Trophoblast cell (in vitro differentiated cells and primary cell): ENCODE results near the gene WDR90. TPM values are rescaled to one million over a fixed set of nuclear protein-coding genes. Genes with fewer than 3 reads are reported as not detected.

Experiments used
- DNase-seq, 2 donors: peaks; one replicate each; pipeline ENCODE4 v3.0.0-alpha.2; 2016
- H2AFZ ChIP-seq: 2 replicates; pipeline ENCODE4 v1.6.1; 2013; ENCODE audit warnings: low read length, moderate library complexity, mild to moderate bottlenecking; ENCODE audit not compliant: insufficient read depth, poor library complexity
- H2AK5ac ChIP-seq: 2 replicates; pipeline ENCODE4 v1.6.1; 2013; ENCODE audit warnings: mild to moderate bottlenecking, low read length
- H2BK120ac ChIP-seq: 2 replicates; pipeline ENCODE4 v1.6.1; 2013; ENCODE audit warnings: low read length, mild to moderate bottlenecking, moderate library complexity; ENCODE audit not compliant: insufficient read depth, poor library complexity
- H2BK12ac ChIP-seq: 2 replicates; pipeline ENCODE4 v1.6.1; 2013; ENCODE audit warnings: mild to moderate bottlenecking, low read length, moderate library complexity
- H2BK5ac ChIP-seq: 2 replicates; pipeline ENCODE4 v1.6.1; 2013; ENCODE audit warnings: low read length, low read depth, moderate library complexity, mild to moderate bottlenecking; ENCODE audit not compliant: poor library complexity
- H3K14ac ChIP-seq: 2 replicates; pipeline ENCODE4 v1.6.1; 2013; ENCODE audit warnings: mild to moderate bottlenecking, low read length
- H3K18ac ChIP-seq: 2 replicates; pipeline ENCODE4 v1.6.1; 2013; ENCODE audit warnings: mild to moderate bottlenecking, low read length
- H3K23ac ChIP-seq: 2 replicates; pipeline ENCODE4 v1.6.1; 2013; ENCODE audit warnings: low read length
- H3K27ac ChIP-seq: 2 replicates; pipeline ENCODE4 v1.5.1; 2013; ENCODE audit warnings: low read depth, mild to moderate bottlenecking, inconsistent platforms, low read length, moderate library complexity
- H3K27me3 ChIP-seq: 2 replicates; pipeline ENCODE4 v1.6.1; 2013; ENCODE audit warnings: inconsistent platforms, mild to moderate bottlenecking, low read length, moderate library complexity; ENCODE audit not compliant: insufficient read depth
- H3K36me3 ChIP-seq, 2 experiments: 1 replicate in 1 of 2; 2 replicates in 1 of 2; pipeline ENCODE4 v1.6.1; 2013; ENCODE audit warnings: low read length in 2 of 2, mild to moderate bottlenecking in 2 of 2, moderate library complexity in 1 of 2; ENCODE audit not compliant: insufficient read depth in 2 of 2, control insufficient read depth in 1 of 2
- H3K4ac ChIP-seq: 2 replicates; pipeline ENCODE4 v1.6.1; 2013; ENCODE audit warnings: low read depth, mild to moderate bottlenecking, low read length, moderate library complexity
- H3K4me1 ChIP-seq, 2 experiments: 1 replicate in 1 of 2; 2 replicates in 1 of 2; pipeline ENCODE4 v1.6.1; 2013; ENCODE audit warnings: low read length in 2 of 2, mild to moderate bottlenecking in 2 of 2, moderate library complexity in 1 of 2; ENCODE audit not compliant: insufficient read depth in 2 of 2, control insufficient read depth in 1 of 2
- H3K4me2 ChIP-seq: 2 replicates; pipeline ENCODE4 v1.6.1; 2013; ENCODE audit warnings: inconsistent platforms, mild to moderate bottlenecking, low read length, moderate library complexity
- H3K4me3 ChIP-seq: 2 replicates; pipeline ENCODE4 v1.5.1; 2013; ENCODE audit warnings: mild to moderate bottlenecking, low read depth, low read length, inconsistent platforms
- H3K79me1 ChIP-seq: one replicate; pipeline ENCODE4 v1.6.1; 2013; ENCODE audit warnings: low read length
- H3K79me2 ChIP-seq: 2 replicates; pipeline ENCODE4 v1.6.1; 2013; ENCODE audit warnings: low read length, mild to moderate bottlenecking; ENCODE audit not compliant: control insufficient read depth, insufficient read depth, poor library complexity
- H3K9ac ChIP-seq: 2 replicates; pipeline ENCODE4 v1.6.1; 2013; ENCODE audit warnings: mild to moderate bottlenecking, low read length
- H3K9me3 ChIP-seq: 2 replicates; pipeline ENCODE4 v1.6.1; 2013; ENCODE audit warnings: low read depth, mild to moderate bottlenecking, control low read depth, inconsistent platforms, low read length; ENCODE audit not compliant: insufficient read depth
- H4K12ac ChIP-seq: 2 replicates; pipeline ENCODE4 v1.6.1; 2013; ENCODE audit warnings: low read depth, mild to moderate bottlenecking, low read length, moderate library complexity
- H4K8ac ChIP-seq: 2 replicates; pipeline ENCODE4 v1.6.1; 2013; ENCODE audit warnings: low read depth, mild to moderate bottlenecking, low read length, moderate library complexity
- H4K91ac ChIP-seq: one replicate; pipeline ENCODE4 v1.6.1; 2013; ENCODE audit warnings: low read depth, mild to moderate bottlenecking, low read length, moderate library complexity
- WGBS: extraction: QIAGEN DNeasy Blood & Tissue Kit; methylation state at CpG from one replicate; pipeline ENCODE4 v1.1.7; 2013; ENCODE audit warnings: missing lambda C conversion rate; ENCODE audit not compliant: insufficient read length, insufficient coverage; ENCODE audit errors: extremely low coverage; 5-methylcytosine and 5-hydroxymethylcytosine counted together
- polyA plus RNA-seq: library from polyadenylated mRNA; stranded (reverse); fragments of 200-250 nt; gene quantifications from 2 replicates; pipeline ENCODE4 v1.2.3, GENCODE V29; 2013

Gene WDR90
- 12.2 and 12.5 TPM in 2 replicates for polyA plus RNA-seq

DNA sequence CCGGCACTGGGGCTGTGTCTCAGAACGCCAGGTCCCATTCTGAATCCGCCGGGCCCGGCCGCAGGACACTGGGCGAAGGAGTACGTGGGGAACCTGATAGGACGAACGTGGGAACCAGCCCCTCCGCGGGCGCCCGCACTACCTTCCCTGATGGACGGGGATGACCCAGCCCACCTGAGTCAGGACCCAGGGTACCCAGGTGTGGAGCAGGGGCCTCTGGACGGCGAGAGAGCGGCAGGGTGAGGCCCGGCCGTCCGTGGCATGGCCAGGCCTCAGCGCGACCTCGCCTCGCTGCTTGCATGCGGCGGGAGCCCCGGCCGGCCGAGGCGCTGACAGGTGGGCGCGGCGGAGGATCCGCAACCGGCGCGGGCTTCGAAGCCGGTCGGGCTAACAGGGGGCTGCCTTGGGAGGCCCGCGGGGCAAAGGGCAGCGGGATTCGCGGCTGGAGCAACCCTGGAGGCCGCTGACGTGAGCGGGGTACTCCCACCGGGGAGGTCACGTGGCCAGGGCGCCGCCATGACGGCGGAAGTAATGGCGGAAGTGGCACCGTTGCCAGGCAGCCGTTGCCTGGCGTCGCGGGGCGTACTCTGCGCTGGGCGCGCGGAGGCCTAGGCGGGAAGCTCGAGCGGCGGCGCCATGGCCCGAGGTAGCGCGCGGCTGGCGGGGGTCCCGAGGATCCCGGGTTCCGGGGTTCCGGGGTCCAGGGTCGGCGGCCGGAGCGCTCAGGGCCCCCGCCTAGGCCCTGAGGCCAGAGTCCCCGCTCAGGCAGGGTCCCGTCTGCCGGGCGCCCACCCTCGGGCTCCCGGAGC, at the start of gene WDR90:
TSS of gene WDR90 (plus strand) at position 585 of the 809 bp plus-strand sequence. CDS start at position 637, 52 bp downstream.
- no peaks in the 10 kb centered on the region for H3K9me3 ChIP-seq
- peak; percentile 88 to 94 for DNase-seq
- H2BK12ac ChIP-seq: no peak within 1 kb of the TSS
- peak within 1 kb of the TSS; percentile 37 for H2BK5ac ChIP-seq
- H4K12ac ChIP-seq: peak within 1 kb of the TSS; percentile 68
- peak within 1 kb of the TSS; percentile 37 for H2AFZ ChIP-seq
- H3K4ac ChIP-seq: peak within 1 kb of the TSS; percentile 31
- peaks cover 11% of the 10 kb centered on the region for H3K79me1 ChIP-seq
- H3K36me3 ChIP-seq: peaks cover 10 to 20% of the 10 kb centered on the region in 2 experiments
- peak within 1 kb of the TSS; percentile 95 for H3K4me2 ChIP-seq
- peak within 1 kb of the TSS; percentile 64 for H4K8ac ChIP-seq
- peaks cover 6% of the 10 kb centered on the region for H3K79me2 ChIP-seq
- H2AK5ac ChIP-seq: peak within 1 kb of the TSS; percentile 27
- peak within 1 kb of the TSS; percentile 72 for H3K9ac ChIP-seq
- whole genome bisulfite sequencing: no CpG with 5 or more reads among the region's 91 CpGs
- H3K27ac ChIP-seq: peak within 1 kb of the TSS; percentile 4
- H3K4me1 ChIP-seq: peaks cover 8 to 19% of the 10 kb centered on the region in 2 experiments
- peak within 1 kb of the TSS; percentile 57 for H3K18ac ChIP-seq
- peak within 1 kb of the TSS; percentile 65 for H3K14ac ChIP-seq
- H3K23ac ChIP-seq: no peak within 1 kb of the TSS
- H4K91ac ChIP-seq: peak within 1 kb of the TSS; percentile 81
- H2BK120ac ChIP-seq: peak within 1 kb of the TSS; percentile 54
- no peaks in the 10 kb centered on the region for H3K27me3 ChIP-seq
- peak within 1 kb of the TSS; percentile 67 for H3K4me3 ChIP-seq

GRCh38 chr16:600781-601180, 48.4 kb upstream of the WDR90 start:
- Histone ChIP-seq H3K4ac (no peak overlapping the region), H4K12ac (no peak overlapping the region), H3K4me3 (no peak overlapping the region), H3K23ac (no peak overlapping the region), H2AK5ac (no peak overlapping the region), H3K79me1 (no peaks in the 10 kb centered on the region), H3K27ac (no peak overlapping the region), H3K4me1 (no peaks in the 10 kb centered on the region), H3K79me2 (no peaks in the 10 kb centered on the region), H3K14ac (no peak overlapping the region), H2BK120ac (no peak overlapping the region), H2BK5ac (no peak overlapping the region), H3K27me3 (no peaks in the 10 kb centered on the region), H3K4me2 (no peak overlapping the region), H4K8ac (no peak overlapping the region), H3K18ac (no peak overlapping the region), H2AFZ (no peak overlapping the region), H3K9me3 (peaks cover 10% of the 10 kb centered on the region), H2BK12ac (no peak overlapping the region), H4K91ac (no peak overlapping the region), H3K36me3 (peaks cover 17 to 26% of the 10 kb centered on the region in 2 experiments), H3K9ac (no peak overlapping the region)
- whole genome bisulfite sequencing: no CpG with 5 or more reads among the region's 7 CpGs
- DNase-seq: no peak

DNA sequence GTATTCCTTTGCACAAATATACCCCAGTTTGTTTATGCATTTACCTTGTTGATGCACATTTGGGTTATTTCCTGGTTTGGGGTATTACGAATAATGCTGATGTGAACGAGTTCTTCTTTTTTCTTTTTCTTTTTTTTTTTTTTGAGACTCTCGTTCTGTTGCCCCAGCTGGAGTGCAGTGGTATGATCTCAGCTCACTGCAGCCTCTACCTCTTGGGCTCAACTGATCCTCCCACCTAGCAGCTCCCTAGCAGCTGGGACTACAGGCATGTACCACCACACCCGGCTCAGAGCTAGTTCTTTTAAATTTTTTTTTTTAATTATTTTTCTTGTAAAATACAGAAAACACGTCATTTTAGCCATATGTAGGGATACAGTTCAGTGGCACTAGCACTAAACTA, 45.2 kb upstream of the WDR90 start:
- H3K36me3 ChIP-seq: peaks cover 6 to 9% of the 10 kb centered on the region in 2 experiments
- H3K23ac ChIP-seq: no peak overlapping the region
- H4K12ac ChIP-seq: no peak overlapping the region
- H3K27ac ChIP-seq: no peak overlapping the region
- no peak overlapping the region for H3K18ac ChIP-seq
- H2BK120ac ChIP-seq: no peak overlapping the region
- no peaks in the 10 kb centered on the region for H3K27me3 ChIP-seq
- H4K8ac ChIP-seq: no peak overlapping the region
- H2AK5ac ChIP-seq: no peak overlapping the region
- H3K9me3 ChIP-seq: peaks cover 14% of the 10 kb centered on the region
- no peak overlapping the region for H3K4me3 ChIP-seq
- no peak overlapping the region for H3K4ac ChIP-seq
- WGBS: no CpG with 5 or more reads among the region's 5 CpGs
- no peaks in the 10 kb centered on the region for H3K79me2 ChIP-seq
- H4K91ac ChIP-seq: no peak overlapping the region
- no peak overlapping the region for H3K4me2 ChIP-seq
- no peak overlapping the region for H2BK12ac ChIP-seq
- H2AFZ ChIP-seq: no peak overlapping the region
- H2BK5ac ChIP-seq: no peak overlapping the region
- no peaks in the 10 kb centered on the region for H3K4me1 ChIP-seq
- H3K14ac ChIP-seq: no peak overlapping the region
- no peaks in the 10 kb centered on the region for H3K79me1 ChIP-seq
- DNase-seq: no peak
- H3K9ac ChIP-seq: no peak overlapping the region

GRCh38 chr16:606656-607307, 42.4 kb upstream of the WDR90 start:
- Histone ChIP-seq H4K12ac (no peak overlapping the region), H3K4me2 (no peak overlapping the region), H3K36me3 (no peaks in the 10 kb centered on the region), H3K9me3 (peaks cover 6% of the 10 kb centered on the region), H3K79me2 (no peaks in the 10 kb centered on the region), H2BK5ac (no peak overlapping the region), H3K27me3 (no peaks in the 10 kb centered on the region), H2AFZ (no peak overlapping the region), H3K4ac (no peak overlapping the region), H4K91ac (no peak overlapping the region), H3K14ac (no peak overlapping the region), H4K8ac (no peak overlapping the region), H2BK120ac (no peak overlapping the region), H3K4me3 (no peak overlapping the region), H3K9ac (no peak overlapping the region), H3K27ac (no peak overlapping the region), H2BK12ac (no peak overlapping the region), H3K23ac (no peak overlapping the region), H3K18ac (no peak overlapping the region), H3K79me1 (no peaks in the 10 kb centered on the region), H2AK5ac (no peak overlapping the region), H3K4me1 (no peaks in the 10 kb centered on the region)
- DNase-seq: no peak
- WGBS: no CpG with 5 or more reads among the region's 22 CpGs
